ENCODE results near the gene HMX1. TPM values are rescaled to one million over a fixed set of nuclear protein-coding genes. Genes with fewer than 3 reads are reported as not detected.

HMX1 gene
- total and polyA plus RNA-seq, 4 donors = 0.69 to 5.5 (median 3.9) TPM

DNA sequence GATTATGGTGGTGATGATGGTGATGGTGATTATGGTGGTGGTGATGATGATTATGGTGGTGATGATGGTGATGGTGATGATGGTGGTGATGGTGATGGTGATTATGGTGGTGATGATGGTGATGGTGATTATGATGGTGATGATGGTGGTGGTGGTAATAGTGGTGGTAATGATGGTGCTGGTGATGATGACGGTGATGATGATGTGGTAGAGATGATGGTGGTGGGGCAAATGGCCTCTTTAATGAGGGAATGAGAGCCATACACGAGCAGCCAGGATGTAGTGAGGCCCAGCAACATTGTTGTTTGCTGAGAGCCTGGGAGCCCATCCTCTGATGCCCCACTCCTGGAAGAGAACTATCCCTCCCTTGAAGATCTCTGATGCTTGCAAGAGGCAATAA lies 29.0 kb downstream of the HMX1 start:
- H3K27me3 ChIP-seq (ENCODE audit: control insufficient read depth, insufficient read depth, low read length) = peaks cover 8% of the 10 kb centered on the region
- no peak overlapping the region for H3K27ac ChIP-seq (ENCODE audit: low read depth, low read length)
- H3K9me3 ChIP-seq (ENCODE audit: control insufficient read depth, insufficient read depth, low read length) = peaks cover 2% of the 10 kb centered on the region
- no peak for DNase-seq (ENCODE audit: low read depth in 4 of 6, low spot score in 6 of 6)
- WGBS (ENCODE audit: insufficient coverage) = 57% methylated on average over 1 of the region's 2 CpGs
- H3K4me1 ChIP-seq (ENCODE audit: control insufficient read depth, insufficient read depth, low read length) = no peaks in the 10 kb centered on the region
- no peak overlapping the region for H3K4me3 ChIP-seq (ENCODE audit: low read depth, low read length)
- no peaks in the 10 kb centered on the region for H3K36me3 ChIP-seq (ENCODE audit: control insufficient read depth, insufficient read depth, low read length)

DNA sequence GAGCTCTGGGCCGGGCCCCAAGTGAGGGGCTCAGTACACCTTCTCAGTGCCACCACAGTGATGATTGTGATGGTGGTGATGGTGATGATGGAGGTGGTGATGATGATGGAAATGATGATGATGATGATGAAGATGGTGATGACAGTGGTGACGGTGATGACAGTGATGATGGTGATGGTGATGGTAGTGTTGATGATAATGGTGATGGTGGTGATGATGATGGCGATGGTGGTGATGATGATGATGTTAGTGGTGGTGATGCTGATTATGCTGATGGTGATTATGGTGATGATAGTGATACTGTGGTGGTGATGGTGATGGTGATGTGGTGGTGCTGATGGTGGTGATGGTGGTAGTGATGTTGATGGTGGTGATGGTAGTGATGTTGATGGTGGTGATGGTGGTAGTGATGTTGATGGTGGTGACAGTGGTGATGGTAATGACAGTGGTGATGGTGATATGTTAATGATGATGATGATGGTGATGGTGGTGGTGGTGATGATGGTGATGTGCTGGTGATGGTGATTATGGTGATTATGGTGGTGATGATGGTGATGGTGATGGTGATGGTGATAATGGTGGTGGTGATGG lies 29.9 kb downstream of the HMX1 start:
- WGBS (ENCODE audit: insufficient coverage) = 95% methylated on average over 3 of the region's 3 CpGs
- H3K9me3 ChIP-seq (ENCODE audit: control insufficient read depth, insufficient read depth, low read length) = peaks cover 2% of the 10 kb centered on the region
- DNase-seq (ENCODE audit: low read depth in 4 of 6, low spot score in 6 of 6) = no peak
- H3K4me3 ChIP-seq (ENCODE audit: low read depth, low read length) = no peak overlapping the region
- no peaks in the 10 kb centered on the region for H3K36me3 ChIP-seq (ENCODE audit: control insufficient read depth, insufficient read depth, low read length)
- H3K27ac ChIP-seq (ENCODE audit: low read depth, low read length) = no peak overlapping the region
- peaks cover 4% of the 10 kb centered on the region for H3K27me3 ChIP-seq (ENCODE audit: control insufficient read depth, insufficient read depth, low read length)
- H3K4me1 ChIP-seq (ENCODE audit: control insufficient read depth, insufficient read depth, low read length) = no peaks in the 10 kb centered on the region

DNA sequence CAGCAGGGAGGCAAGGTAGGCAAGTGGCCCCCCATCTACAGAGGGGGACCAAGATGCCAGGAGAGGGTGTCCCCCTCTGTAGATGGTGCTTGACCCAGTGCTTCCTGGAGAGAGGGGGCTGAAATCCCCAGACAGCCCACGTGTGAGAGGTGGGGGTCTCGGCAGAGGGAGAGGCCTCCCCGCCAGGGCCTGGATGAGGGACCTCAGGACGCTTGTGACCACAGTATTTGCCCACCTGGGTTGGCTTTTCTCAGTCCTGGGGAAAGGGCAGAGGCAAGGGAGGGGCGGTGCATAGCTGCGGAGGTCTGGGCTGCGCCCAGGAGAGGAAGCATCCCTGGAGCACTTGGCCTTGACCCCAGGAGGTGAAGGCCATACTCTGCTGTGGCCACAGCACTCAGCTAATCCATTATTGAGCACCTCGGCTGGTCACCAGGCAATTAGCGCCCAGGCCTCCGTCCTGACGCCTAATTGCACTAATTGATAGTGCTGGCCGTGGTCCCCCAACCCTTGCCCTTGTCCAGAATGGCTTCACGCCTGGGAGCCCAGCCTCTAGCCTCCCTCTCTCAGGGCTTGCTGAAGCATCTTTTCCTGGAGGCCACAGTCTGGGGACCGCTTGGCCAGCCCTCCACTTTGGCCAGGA lies 30.7 kb downstream of the HMX1 start:
- Histone ChIP-seq H3K9me3 (ENCODE audit: control insufficient read depth, insufficient read depth, low read length) (peaks cover 2% of the 10 kb centered on the region), H3K27ac (ENCODE audit: low read depth, low read length) (no peak overlapping the region), H3K4me3 (ENCODE audit: low read depth, low read length) (no peak overlapping the region), H3K27me3 (ENCODE audit: control insufficient read depth, insufficient read depth, low read length) (peaks cover 2% of the 10 kb centered on the region), H3K4me1 (ENCODE audit: control insufficient read depth, insufficient read depth, low read length) (no peaks in the 10 kb centered on the region), H3K36me3 (ENCODE audit: control insufficient read depth, insufficient read depth, low read length) (no peaks in the 10 kb centered on the region)
- 84% methylated on average over 13 of the region's 14 CpGs for WGBS (ENCODE audit: insufficient coverage)
- DNase-seq (ENCODE audit: low read depth in 4 of 6, low spot score in 6 of 6) = no peak

DNA sequence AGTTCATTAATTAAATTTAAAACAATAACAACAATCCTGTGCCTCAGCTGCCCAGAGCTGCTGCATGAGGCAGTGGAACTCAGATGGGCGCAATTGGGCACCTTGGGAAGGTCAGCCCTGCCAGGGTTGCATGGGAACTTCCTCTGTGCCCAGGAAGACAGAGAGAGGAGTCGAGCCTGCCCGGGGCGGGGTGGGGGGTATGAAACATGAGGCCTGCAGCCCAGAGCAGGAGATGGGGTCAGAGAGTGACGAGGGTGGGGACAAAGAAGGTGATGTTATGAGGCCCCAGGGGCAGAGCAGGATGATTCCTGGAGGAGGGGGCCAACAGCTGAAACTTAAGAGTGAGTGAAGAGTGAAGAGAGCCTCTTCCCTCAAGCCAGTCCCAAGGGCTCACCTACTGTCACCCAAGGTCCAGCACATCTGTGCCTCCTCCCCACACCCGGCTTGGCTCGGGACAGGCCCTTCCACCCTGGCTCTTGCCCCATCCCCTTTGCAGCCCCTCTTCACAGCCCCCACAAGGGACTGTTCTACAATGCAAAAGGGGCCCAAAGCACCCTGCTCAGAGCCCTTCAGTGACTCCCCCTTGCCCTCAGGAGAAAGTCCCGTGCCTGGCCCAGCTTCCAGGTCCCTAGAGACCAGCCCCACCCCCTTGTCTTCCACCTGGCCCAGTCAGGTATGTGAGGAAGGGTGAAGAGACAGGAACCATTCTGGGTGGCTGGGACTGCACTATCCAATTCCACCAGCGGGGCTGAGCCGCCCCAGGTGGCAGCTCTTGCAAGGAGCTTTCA lies 31.4 kb downstream of the HMX1 start:
- DNase-seq (ENCODE audit: low read depth in 4 of 6, low spot score in 6 of 6) = no peak
- 70% methylated on average over 10 of the region's 10 CpGs for WGBS (ENCODE audit: insufficient coverage)
- H3K4me3 ChIP-seq (ENCODE audit: low read depth, low read length) = no peak overlapping the region
- H3K27me3 ChIP-seq (ENCODE audit: control insufficient read depth, insufficient read depth, low read length) = no peaks in the 10 kb centered on the region
- peaks cover 2% of the 10 kb centered on the region for H3K9me3 ChIP-seq (ENCODE audit: control insufficient read depth, insufficient read depth, low read length)
- no peak overlapping the region for H3K27ac ChIP-seq (ENCODE audit: low read depth, low read length)
- no peaks in the 10 kb centered on the region for H3K36me3 ChIP-seq (ENCODE audit: control insufficient read depth, insufficient read depth, low read length)
- no peaks in the 10 kb centered on the region for H3K4me1 ChIP-seq (ENCODE audit: control insufficient read depth, insufficient read depth, low read length)

DNA sequence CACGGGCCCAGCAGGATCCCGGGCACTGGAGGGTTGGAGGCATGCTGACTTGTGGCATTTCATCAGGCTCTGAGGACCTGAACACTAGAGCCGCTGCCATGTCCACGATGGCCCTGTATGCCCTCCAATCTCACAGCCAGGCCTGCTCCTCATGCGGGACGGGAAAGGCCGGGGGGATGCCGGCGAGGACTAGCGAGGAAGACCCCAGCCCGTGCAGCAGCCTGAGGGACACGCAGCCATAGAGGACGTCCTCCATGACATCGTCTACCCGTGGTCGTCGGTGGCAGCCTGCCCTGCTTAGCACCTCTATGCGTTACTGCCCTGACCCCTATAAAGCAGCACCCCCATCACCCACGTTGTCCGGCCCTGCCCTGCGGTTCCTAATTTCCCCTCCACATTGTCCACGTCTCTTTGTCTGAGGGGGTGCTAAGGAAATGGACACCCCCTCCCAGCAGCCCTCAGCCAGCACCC lies 32.6 kb downstream of the HMX1 start:
- H3K27me3 ChIP-seq (ENCODE audit: control insufficient read depth, insufficient read depth, low read length) = no peaks in the 10 kb centered on the region
- no peak for DNase-seq (ENCODE audit: low read depth in 4 of 6, low spot score in 6 of 6)
- no peaks in the 10 kb centered on the region for H3K4me1 ChIP-seq (ENCODE audit: control insufficient read depth, insufficient read depth, low read length)
- peaks cover 2% of the 10 kb centered on the region for H3K9me3 ChIP-seq (ENCODE audit: control insufficient read depth, insufficient read depth, low read length)
- H3K4me3 ChIP-seq (ENCODE audit: low read depth, low read length) = no peak overlapping the region
- 83% methylated on average over 18 of the region's 22 CpGs for WGBS (ENCODE audit: insufficient coverage)
- H3K36me3 ChIP-seq (ENCODE audit: control insufficient read depth, insufficient read depth, low read length) = no peaks in the 10 kb centered on the region
- H3K27ac ChIP-seq (ENCODE audit: low read depth, low read length) = no peak overlapping the region

DNA sequence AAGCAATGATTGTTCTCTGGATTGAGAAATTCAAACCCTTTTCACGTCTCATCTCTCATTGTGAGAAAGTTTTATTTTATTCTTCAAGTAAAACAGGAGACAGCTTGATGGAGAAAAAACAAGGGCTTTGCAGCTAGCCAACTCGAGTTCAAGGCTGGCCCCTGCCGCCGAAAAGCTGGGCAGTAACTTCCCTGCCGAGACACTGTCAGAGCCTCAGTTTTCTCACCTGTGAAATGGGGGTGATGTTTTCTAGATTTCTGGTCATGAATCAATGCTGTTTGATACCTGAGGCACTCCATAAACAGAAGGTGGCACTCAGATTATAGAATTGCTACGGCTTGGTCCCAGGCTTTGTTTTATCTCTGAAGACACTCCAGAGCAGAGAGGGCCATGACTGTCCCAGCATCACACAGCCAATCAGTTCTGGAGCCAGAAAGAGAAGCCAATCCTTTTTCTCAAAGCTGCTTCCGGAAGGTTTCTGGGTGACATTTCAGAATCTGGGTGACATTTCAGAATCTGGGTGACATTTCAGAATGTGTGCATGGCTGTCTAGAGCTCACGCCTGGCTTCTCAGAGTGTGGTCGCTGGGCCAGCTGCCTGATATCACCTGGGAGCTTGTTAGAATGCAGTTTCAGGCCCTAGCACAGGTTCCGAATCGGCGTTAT lies 33.2 kb downstream of the HMX1 start:
- DNase-seq (ENCODE audit: low read depth in 4 of 6, low spot score in 6 of 6) = no peak

DNA sequence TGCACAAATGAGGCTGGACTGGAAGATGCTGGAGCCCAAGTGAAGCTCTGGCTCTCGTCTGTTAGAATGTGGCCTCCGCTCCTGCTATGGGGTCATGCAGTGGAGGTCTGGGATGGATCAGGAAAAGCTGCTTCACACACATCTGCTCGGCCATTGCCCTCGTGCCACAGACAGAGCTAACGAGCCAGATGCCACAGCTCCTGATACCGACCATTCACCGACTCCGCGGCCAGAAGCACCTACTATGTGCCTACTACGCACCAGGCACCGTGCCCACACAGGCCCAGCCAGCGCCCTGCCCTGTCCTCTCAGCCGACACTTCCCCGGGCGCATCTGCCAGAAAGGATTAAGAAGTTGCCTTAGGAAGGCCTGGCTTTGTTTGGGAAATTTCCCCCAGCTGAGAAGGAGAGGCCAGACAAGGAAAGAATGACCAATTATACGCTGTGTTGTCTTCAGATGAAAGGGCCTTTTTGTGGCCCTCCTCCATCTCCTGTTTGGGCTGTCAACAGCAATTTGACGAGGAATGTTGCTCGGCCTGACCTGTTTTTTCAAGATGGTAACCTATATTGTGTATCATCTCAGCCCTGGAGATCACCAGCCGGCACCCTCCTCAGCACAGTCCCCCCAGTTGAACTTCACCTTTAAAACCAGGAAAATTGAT lies 34.3 kb downstream of the HMX1 start:
- no peak overlapping the region for H3K27ac ChIP-seq (ENCODE audit: low read depth, low read length)
- DNase-seq (ENCODE audit: low read depth in 4 of 6, low spot score in 6 of 6) = no peak

More for the DNA sequence above, 33.2 kb downstream of the HMX1 start:
- H3K4me3 ChIP-seq (ENCODE audit: low read depth, low read length) = no peak overlapping the region
- no peaks in the 10 kb centered on the region for H3K9me3 ChIP-seq (ENCODE audit: control insufficient read depth, insufficient read depth, low read length)
- H3K4me1 ChIP-seq (ENCODE audit: control insufficient read depth, insufficient read depth, low read length) = no peaks in the 10 kb centered on the region
- 78% methylated on average over 11 of the region's 12 CpGs for WGBS (ENCODE audit: insufficient coverage)
- no peaks in the 10 kb centered on the region for H3K27me3 ChIP-seq (ENCODE audit: control insufficient read depth, insufficient read depth, low read length)
- no peaks in the 10 kb centered on the region for H3K36me3 ChIP-seq (ENCODE audit: control insufficient read depth, insufficient read depth, low read length)
- H3K27ac ChIP-seq (ENCODE audit: low read depth, low read length) = no peak overlapping the region

DNA sequence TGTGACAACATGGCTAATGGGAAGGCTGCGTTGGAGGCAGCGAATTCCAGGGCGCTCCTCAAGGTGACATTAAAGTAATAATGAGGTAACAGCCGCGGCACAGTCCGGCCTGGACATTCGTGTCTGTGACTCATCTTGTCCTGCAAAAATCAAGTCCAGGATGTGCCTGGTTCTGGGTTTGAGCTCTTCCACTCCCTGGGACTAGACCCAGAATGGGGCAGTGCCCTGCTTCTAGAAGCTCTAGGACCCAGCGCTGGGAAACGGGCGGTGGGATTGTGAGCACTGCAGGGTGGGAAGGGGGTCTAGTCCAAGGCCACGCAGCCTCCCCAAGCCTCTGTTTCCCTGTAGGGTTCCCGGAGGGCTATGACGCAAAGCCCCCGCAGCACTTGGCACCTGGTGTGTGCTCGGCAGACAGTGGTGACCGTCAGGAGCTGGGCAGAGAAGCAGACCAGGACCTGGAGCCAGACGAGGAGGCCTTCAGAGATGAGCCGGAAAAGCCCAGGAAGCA lies 34.9 kb downstream of the HMX1 start:
- Histone ChIP-seq H3K9me3 (ENCODE audit: control insufficient read depth, insufficient read depth, low read length) (no peaks in the 10 kb centered on the region), H3K4me1 (ENCODE audit: control insufficient read depth, insufficient read depth, low read length) (no peaks in the 10 kb centered on the region), H3K27me3 (ENCODE audit: control insufficient read depth, insufficient read depth, low read length) (no peaks in the 10 kb centered on the region), H3K4me3 (ENCODE audit: low read depth, low read length) (no peak overlapping the region), H3K36me3 (ENCODE audit: control insufficient read depth, insufficient read depth, low read length) (no peaks in the 10 kb centered on the region), H3K27ac (ENCODE audit: low read depth, low read length) (no peak overlapping the region)
- no peak for DNase-seq (ENCODE audit: low read depth in 4 of 6, low spot score in 6 of 6)
- WGBS (ENCODE audit: insufficient coverage) = 87% methylated on average over 18 of the region's 18 CpGs

More for the DNA sequence above, 34.3 kb downstream of the HMX1 start:
- Histone ChIP-seq H3K9me3 (ENCODE audit: control insufficient read depth, insufficient read depth, low read length) (no peaks in the 10 kb centered on the region), H3K36me3 (ENCODE audit: control insufficient read depth, insufficient read depth, low read length) (no peaks in the 10 kb centered on the region), H3K4me1 (ENCODE audit: control insufficient read depth, insufficient read depth, low read length) (no peaks in the 10 kb centered on the region), H3K27me3 (ENCODE audit: control insufficient read depth, insufficient read depth, low read length) (no peaks in the 10 kb centered on the region), H3K4me3 (ENCODE audit: low read depth, low read length) (no peak overlapping the region)
- WGBS (ENCODE audit: insufficient coverage) = 39% methylated on average over 15 of the region's 19 CpGs

Measured in spinal cord (tissue), 10 donors.